Nephron progenitor cell (in vitro differentiated cells): ENCODE results near the gene GPR61.

Experiments used
- DNase-seq: peaks from one replicate; pipeline ENCODE4 v3.0.0; 2021
- H3K27ac Mint-ChIP-seq: 2 replicates; pipeline ENCODE4 v1.8.0; 2021; ENCODE audit warnings: mild to moderate bottlenecking, moderate library complexity, mixed read lengths
- H3K27me3 Mint-ChIP-seq: 2 replicates; pipeline ENCODE4 v1.8.0; 2021; ENCODE audit warnings: mild to moderate bottlenecking, low read depth, mixed read lengths; ENCODE audit not compliant: poor library complexity
- H3K36me3 Mint-ChIP-seq: 2 replicates; pipeline ENCODE4 v1.8.0; 2021; ENCODE audit warnings: low read depth, mixed read lengths
- H3K4me1 Mint-ChIP-seq: 2 replicates; pipeline ENCODE4 v1.8.0; 2021; ENCODE audit warnings: mixed read lengths
- H3K4me3 Mint-ChIP-seq: 2 replicates; pipeline ENCODE4 v1.8.0; 2021; ENCODE audit warnings: mild to moderate bottlenecking, moderate library complexity, mixed read lengths
- H3K9me3 Mint-ChIP-seq: 2 replicates; pipeline ENCODE4 v1.8.0; 2021; ENCODE audit warnings: mild to moderate bottlenecking, moderate library complexity, mixed read lengths
- TF ChIP-seq, protein P1 (sequence below): fragments of 200-600 bp; sonication (generic); IDR thresholded peaks from 2 replicates; pipeline ENCODE4 v1.5.0; 2021; ENCODE audit warnings: antibody characterized with exemption

The GPR61 gene

DNA sequence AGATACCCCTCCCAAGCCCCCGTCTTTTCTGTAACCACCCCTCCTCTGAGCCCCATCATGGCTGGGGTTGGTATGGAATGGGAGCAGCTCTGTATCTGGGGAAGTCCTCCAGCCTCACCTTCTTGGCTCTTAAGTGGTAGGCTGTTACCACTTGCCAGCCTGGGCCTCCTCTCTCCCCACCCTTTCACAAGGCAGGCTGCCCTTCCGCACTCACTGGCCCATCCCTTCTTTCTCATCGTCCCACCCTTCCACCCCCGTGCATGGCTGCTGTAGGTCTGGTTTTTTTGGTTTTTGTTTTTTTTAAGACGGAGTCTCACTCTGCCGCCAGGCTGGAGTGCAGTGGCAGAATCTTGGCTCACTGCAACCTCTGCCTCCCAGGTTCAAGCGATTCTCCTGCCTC is 40.6 kb upstream of the GPR61 start:
- TF ChIP-seq, protein P1, sequence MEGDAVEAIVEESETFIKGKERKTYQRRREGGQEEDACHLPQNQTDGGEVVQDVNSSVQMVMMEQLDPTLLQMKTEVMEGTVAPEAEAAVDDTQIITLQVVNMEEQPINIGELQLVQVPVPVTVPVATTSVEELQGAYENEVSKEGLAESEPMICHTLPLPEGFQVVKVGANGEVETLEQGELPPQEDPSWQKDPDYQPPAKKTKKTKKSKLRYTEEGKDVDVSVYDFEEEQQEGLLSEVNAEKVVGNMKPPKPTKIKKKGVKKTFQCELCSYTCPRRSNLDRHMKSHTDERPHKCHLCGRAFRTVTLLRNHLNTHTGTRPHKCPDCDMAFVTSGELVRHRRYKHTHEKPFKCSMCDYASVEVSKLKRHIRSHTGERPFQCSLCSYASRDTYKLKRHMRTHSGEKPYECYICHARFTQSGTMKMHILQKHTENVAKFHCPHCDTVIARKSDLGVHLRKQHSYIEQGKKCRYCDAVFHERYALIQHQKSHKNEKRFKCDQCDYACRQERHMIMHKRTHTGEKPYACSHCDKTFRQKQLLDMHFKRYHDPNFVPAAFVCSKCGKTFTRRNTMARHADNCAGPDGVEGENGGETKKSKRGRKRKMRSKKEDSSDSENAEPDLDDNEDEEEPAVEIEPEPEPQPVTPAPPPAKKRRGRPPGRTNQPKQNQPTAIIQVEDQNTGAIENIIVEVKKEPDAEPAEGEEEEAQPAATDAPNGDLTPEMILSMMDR, result no peak
- peaks cover 62% of the 10 kb centered on the region for H3K4me1 Mint-ChIP-seq
- H3K9me3 Mint-ChIP-seq, result no peaks in the 10 kb centered on the region
- peaks cover 7% of the 10 kb centered on the region for H3K36me3 Mint-ChIP-seq
- no peak for DNase-seq
- no peak overlapping the region for H3K27ac Mint-ChIP-seq
- no peaks in the 10 kb centered on the region for H3K27me3 Mint-ChIP-seq
- no peak overlapping the region for H3K4me3 Mint-ChIP-seq

DNA sequence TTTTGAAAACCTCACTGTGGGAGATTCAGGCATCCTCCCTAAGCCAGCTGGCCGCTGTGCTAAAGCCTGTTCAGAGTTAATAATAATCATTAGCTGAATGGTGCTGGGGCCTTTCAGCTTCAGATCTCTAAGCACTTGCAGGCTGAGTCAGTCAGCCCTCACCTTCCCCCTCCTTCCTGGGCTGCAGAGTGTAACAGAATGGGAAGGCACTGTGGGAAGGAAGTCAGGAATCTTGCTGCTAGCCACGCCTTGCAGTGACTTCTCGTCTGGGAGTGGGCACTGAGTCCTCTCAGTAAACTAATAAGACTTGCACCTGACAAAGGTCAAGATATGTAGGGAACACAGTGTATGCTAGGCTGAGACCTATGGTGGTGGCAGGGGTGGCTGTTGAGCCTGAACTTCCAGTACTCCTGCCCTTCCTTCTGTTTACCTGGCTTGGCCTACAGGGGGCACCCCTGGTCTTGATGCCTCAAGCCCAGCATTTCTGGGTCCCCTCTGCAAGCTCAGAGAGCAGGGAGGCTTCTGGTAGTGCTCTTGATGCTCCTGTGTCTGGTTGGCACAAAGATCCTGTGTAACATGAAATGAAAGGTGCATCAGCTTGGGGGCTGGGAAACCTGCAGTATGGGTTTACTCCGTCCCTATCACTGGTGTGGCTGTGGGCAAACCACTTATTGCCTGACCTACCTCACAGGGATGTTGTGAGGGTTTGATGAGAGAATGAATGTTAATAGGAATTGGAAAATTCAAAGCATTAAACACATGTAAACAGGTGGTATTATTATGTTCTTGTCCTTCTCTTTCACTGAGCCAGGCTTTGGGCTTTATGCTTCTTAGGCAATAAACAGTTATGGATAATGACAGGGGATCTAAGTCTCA is 39.8 kb upstream of the GPR61 start:
- no peaks in the 10 kb centered on the region for H3K27me3 Mint-ChIP-seq
- peaks cover 7% of the 10 kb centered on the region for H3K36me3 Mint-ChIP-seq
- H3K4me3 Mint-ChIP-seq, result peak overlapping the region; percentile 32
- DNase-seq, result no peak
- TF ChIP-seq, protein P1, result peak; percentile 30
- peaks cover 62% of the 10 kb centered on the region for H3K4me1 Mint-ChIP-seq
- no peak overlapping the region for H3K27ac Mint-ChIP-seq
- H3K9me3 Mint-ChIP-seq, result no peaks in the 10 kb centered on the region

DNA sequence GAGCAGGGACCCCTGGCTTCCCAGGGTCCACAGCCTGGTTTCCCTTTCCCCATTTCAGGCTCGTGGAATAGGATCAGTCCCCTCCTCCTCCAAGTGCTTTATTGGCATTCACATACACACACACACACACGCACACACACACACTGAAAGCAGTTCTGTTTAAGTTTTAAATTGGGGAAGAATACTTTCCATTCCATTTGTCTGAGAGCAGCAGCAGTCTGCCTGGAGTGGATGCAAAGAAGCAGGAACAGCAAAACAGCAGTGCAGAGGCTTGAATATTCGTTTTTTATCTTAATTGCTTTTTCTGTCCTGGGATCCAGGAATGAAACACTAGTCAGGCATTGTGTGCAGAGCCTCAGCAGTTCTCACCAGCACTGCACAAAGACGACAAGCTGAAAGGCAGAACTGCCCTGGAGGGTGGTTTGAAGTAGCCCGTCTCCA is 38.7 kb upstream of the GPR61 start:
- no peak overlapping the region for H3K27ac Mint-ChIP-seq
- TF ChIP-seq, protein P1, result no peak

DNA sequence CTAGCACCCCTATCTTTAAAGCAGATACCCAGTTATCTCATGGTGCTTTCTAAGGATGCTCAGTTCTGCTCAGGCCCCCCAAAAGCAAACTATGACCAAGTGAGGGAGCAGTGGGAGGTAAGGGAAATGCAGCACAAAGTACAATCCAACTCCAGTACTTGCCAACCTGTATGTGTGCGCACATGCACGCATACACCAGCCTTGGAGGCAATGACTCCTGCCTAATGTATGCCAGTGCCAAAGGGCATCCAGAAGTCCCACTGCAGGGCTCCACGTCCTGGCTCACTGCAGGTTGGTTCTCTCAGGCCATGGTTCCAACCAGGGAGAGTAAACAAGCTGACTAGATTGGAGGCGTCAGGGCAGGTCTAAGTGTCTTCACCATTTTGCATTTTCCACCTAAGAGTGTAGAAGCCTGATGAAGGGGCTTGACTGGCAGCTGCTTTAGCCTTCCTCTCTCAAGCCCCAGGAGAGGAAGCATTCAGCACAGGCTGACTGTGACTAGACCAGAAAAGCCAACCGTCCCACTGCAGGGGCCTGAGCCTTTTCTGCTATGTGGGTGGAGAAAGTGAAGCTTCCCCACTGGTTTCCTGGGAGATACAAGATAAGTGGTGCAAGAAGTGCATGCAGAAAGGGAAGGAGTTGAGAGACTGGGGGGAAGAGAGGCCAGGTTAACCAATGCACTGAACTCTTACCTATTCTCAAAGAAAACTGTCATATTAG is 37.9 kb upstream of the GPR61 start:
- TF ChIP-seq, protein P1, result no peak
- no peak for DNase-seq
- H3K27ac Mint-ChIP-seq, result no peak overlapping the region

More for the DNA sequence above, 38.7 kb upstream of the GPR61 start:
- peaks cover 5% of the 10 kb centered on the region for H3K36me3 Mint-ChIP-seq
- H3K4me1 Mint-ChIP-seq, result peaks cover 58% of the 10 kb centered on the region
- H3K4me3 Mint-ChIP-seq, result no peak overlapping the region
- H3K27me3 Mint-ChIP-seq, result peaks cover 4% of the 10 kb centered on the region
- no peaks in the 10 kb centered on the region for H3K9me3 Mint-ChIP-seq
- DNase-seq, result no peak

DNA sequence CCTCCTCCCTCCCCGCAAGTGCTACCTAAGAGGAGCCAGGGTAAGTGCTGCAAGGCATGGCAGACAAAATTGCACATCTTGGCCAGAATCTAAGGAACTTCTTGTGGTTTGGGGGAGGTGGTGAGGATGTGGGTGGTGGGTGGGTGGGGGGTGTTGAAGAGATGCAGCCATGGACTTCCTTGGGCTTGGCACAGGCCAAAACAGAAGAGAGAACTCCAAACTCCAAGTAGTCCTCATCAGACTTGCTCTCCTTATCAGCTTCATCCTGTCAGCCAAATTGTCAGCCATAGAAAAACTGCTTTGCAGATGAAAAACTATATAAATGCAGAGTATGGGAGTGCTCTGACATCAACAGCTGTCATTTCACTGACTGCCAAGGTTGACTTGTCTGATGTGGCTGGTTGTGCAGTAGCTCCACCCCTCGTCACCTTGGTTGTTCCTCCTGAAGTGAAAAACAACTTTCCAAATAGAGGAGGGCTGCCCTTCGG is 37.3 kb upstream of the GPR61 start:
- Mint-ChIP-seq H3K4me3 (no peak overlapping the region), H3K27me3 (peaks cover 18% of the 10 kb centered on the region), H3K36me3 (no peaks in the 10 kb centered on the region), H3K27ac (no peak overlapping the region), H3K4me1 (peaks cover 56% of the 10 kb centered on the region), H3K9me3 (no peaks in the 10 kb centered on the region)
- TF ChIP-seq, protein P1, result no peak
- DNase-seq, result no peak

More for the DNA sequence above, 37.9 kb upstream of the GPR61 start:
- Mint-ChIP-seq H3K4me1 (peaks cover 58% of the 10 kb centered on the region), H3K27me3 (peaks cover 12% of the 10 kb centered on the region), H3K4me3 (no peak overlapping the region), H3K36me3 (no peaks in the 10 kb centered on the region), H3K9me3 (no peaks in the 10 kb centered on the region)
